Endothelial cell of umbilical vein (primary cell): Measurements from ENCODE around the gene ACTR8.

Source experiments
- EZH2 ChIP-seq: IDR thresholded peaks from 2 replicates; pipeline ENCODE4 v1.6.1; 2012; ENCODE audit warnings: borderline replicate concordance, low read depth, mild to moderate bottlenecking, moderate library complexity, low read length, inconsistent platforms; ENCODE audit not compliant: severe bottlenecking
- GATA2 ChIP-seq: IDR thresholded peaks from 2 replicates; pipeline ENCODE4 v1.7.0; 2011; ENCODE audit warnings: low read depth, mild to moderate bottlenecking, moderate library complexity, mixed read lengths, low read length; ENCODE audit not compliant: insufficient read length, insufficient read depth
- MYC ChIP-seq: IDR thresholded peaks from one replicate; pipeline ENCODE4 v1.6.1; 2011; ENCODE audit warnings: mild to moderate bottlenecking, low read depth, low read length
- POLR2A ChIP-seq: IDR thresholded peaks from 2 replicates; pipeline ENCODE4 v1.6.1; 2012; ENCODE audit warnings: low read depth, mild to moderate bottlenecking, control low read depth, low read length
- POLR2AphosphoS5 ChIP-seq: IDR thresholded peaks from 2 replicates; pipeline ENCODE4 v1.6.1; 2012; ENCODE audit warnings: low read depth, mild to moderate bottlenecking, control low read depth, low read length, moderate library complexity; ENCODE audit not compliant: insufficient read depth
- TF ChIP-seq, protein P1 (sequence below), 2 donors: IDR thresholded peaks; 1 replicate in 1 of 2; 2 replicates in 1 of 2; pipeline ENCODE4 v1.5.1; 2011; ENCODE audit warnings: low read length in 2 of 2, mild to moderate bottlenecking in 2 of 2, moderate library complexity in 2 of 2, control low read depth in 1 of 2, inconsistent platforms in 1 of 2, low read depth in 1 of 2; ENCODE audit not compliant: insufficient read depth in 1 of 2; ENCODE audit errors: extremely low read depth in 1 of 2

DNA sequence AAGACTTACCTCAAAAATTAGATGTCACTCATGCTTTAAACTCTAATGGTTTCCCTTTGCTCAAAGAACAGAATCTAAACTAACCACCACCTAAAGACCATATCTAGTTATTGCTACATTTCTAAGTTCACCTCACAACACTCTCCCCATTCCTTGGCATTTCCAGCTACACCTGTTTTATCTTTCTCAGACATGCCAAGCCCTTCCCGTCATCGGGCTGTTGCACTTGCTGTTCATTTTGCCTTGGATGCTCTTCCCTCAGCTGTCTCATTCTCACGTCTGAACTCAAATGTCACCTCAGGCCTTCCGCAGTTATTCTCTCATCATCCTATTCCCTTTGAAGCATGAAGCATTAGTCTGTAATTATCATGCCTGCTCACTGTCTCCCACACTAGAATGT, 1.1 kb upstream of the ACTR8 start:
- TF ChIP-seq, protein P1, sequence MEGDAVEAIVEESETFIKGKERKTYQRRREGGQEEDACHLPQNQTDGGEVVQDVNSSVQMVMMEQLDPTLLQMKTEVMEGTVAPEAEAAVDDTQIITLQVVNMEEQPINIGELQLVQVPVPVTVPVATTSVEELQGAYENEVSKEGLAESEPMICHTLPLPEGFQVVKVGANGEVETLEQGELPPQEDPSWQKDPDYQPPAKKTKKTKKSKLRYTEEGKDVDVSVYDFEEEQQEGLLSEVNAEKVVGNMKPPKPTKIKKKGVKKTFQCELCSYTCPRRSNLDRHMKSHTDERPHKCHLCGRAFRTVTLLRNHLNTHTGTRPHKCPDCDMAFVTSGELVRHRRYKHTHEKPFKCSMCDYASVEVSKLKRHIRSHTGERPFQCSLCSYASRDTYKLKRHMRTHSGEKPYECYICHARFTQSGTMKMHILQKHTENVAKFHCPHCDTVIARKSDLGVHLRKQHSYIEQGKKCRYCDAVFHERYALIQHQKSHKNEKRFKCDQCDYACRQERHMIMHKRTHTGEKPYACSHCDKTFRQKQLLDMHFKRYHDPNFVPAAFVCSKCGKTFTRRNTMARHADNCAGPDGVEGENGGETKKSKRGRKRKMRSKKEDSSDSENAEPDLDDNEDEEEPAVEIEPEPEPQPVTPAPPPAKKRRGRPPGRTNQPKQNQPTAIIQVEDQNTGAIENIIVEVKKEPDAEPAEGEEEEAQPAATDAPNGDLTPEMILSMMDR (IDR thresholded peaks at IDR 0.05; ENCODE audit: extremely low read depth in 1 of 2, insufficient read depth in 1 of 2, low read depth in 1 of 2, low read length in 2 of 2) = no peak
- TF ChIP-seq EZH2 = no peak
- TF ChIP-seq POLR2A = no peak
- no peak for TF ChIP-seq POLR2AphosphoS5
- TF ChIP-seq MYC = no peak
- no peak for TF ChIP-seq GATA2
